Hematopoietic multipotent progenitor cell treated with erythropoietin and hydrocortisone succinate and interleukin-3 and kit ligand, for 8 days (in vitro differentiated cells): Measurements from ENCODE around the gene CCDC87.
"Not testable (repeated sequence)": the region's sequence is repeated elsewhere in the genome, so short reads cannot be mapped to it uniquely, and the experiment has no call there.

Source experiments
- DNase-seq: peaks from one replicate; pipeline ENCODE4 v3.0.0-alpha.2; 2015

The CCDC87 gene

GRCh38 chr11:66614073-66614472 lies 21.2 kb upstream of the CCDC87 start:
- DNase-seq = peak; percentile 75

- no peak for DNase-seq
Measured at GRCh38 chr11:66612458-66612857, 19.6 kb upstream of the CCDC87 start.

GRCh38 chr11:66609721-66610617 lies 17.1 kb upstream of the CCDC87 start:
- DNase-seq = no peak

- DNase-seq = no peak
Measured at GRCh38 chr11:66607126-66607834, 14.4 kb upstream of the CCDC87 start.

GRCh38 chr11:66606608-66607007 lies 13.7 kb upstream of the CCDC87 start:
- not testable (repeated sequence) for DNase-seq

- DNase-seq = peak; percentile 96
Measured at GRCh38 chr11:66604155-66604554, 11.3 kb upstream of the CCDC87 start.

GRCh38 chr11:66603072-66603471 lies 10.2 kb upstream of the CCDC87 start:
- no peak for DNase-seq

GRCh38 chr11:66600631-66601233 lies 7.9 kb upstream of the CCDC87 start:
- DNase-seq = no peak

GRCh38 chr11:66600219-66600618 lies 7.4 kb upstream of the CCDC87 start:
- no peak for DNase-seq

GRCh38 chr11:66598993-66599392 lies 6.1 kb upstream of the CCDC87 start:
- no peak for DNase-seq

GRCh38 chr11:66595245-66595904 lies 2.5 kb upstream of the CCDC87 start:
- DNase-seq = peak; percentile 91

- no peak for DNase-seq
Measured at GRCh38 chr11:66593650-66594049, 787 bp upstream of the CCDC87 start.

GRCh38 chr11:66593303-66593635 lies 406 bp upstream of the CCDC87 start:
- DNase-seq = no peak

- no peak for DNase-seq
Measured at GRCh38 chr11:66591175-66591574, 1.7 kb downstream of the CCDC87 start.

GRCh38 chr11:66589996-66590675 lies 2.7 kb downstream of the CCDC87 start:
- no peak for DNase-seq

GRCh38 chr11:66589315-66589714 lies 3.5 kb downstream of the CCDC87 start:
- not testable (repeated sequence) for DNase-seq

- DNase-seq = no peak
Measured at GRCh38 chr11:66586136-66586535, 6.7 kb downstream of the CCDC87 start.

- DNase-seq = not testable (repeated sequence)
Measured at GRCh38 chr11:66585447-66585846, 7.4 kb downstream of the CCDC87 start.

- not testable (repeated sequence) for DNase-seq
Measured at GRCh38 chr11:66582565-66583147, 10.2 kb downstream of the CCDC87 start.

GRCh38 chr11:66581261-66581660 lies 11.6 kb downstream of the CCDC87 start:
- DNase-seq = no peak

GRCh38 chr11:66580803-66581202 lies 12.1 kb downstream of the CCDC87 start:
- no peak for DNase-seq

- peak; percentile 66 for DNase-seq
Measured at GRCh38 chr11:66579017-66579606, 13.8 kb downstream of the CCDC87 start.
